Loucy (cell line): Measurements from ENCODE around the gene SERPING1.

ENCODE experiments used
- EZH2phosphoT487 ChIP-seq: fragments of 200-600 bp; IDR thresholded peaks from 2 replicates; pipeline ENCODE4 v1.6.1; 2018; ENCODE audit warnings: antibody characterized with exemption, mild to moderate bottlenecking, moderate library complexity, borderline replicate concordance
- TF ChIP-seq, protein P1 (sequence below): fragments of 200-600 bp; sonication (generic); conservative IDR thresholded peaks from 2 replicates; pipeline ENCODE4 v1.5.1; 2014; ENCODE audit warnings: mild to moderate bottlenecking, antibody characterized with exemption, low read length

DNA sequence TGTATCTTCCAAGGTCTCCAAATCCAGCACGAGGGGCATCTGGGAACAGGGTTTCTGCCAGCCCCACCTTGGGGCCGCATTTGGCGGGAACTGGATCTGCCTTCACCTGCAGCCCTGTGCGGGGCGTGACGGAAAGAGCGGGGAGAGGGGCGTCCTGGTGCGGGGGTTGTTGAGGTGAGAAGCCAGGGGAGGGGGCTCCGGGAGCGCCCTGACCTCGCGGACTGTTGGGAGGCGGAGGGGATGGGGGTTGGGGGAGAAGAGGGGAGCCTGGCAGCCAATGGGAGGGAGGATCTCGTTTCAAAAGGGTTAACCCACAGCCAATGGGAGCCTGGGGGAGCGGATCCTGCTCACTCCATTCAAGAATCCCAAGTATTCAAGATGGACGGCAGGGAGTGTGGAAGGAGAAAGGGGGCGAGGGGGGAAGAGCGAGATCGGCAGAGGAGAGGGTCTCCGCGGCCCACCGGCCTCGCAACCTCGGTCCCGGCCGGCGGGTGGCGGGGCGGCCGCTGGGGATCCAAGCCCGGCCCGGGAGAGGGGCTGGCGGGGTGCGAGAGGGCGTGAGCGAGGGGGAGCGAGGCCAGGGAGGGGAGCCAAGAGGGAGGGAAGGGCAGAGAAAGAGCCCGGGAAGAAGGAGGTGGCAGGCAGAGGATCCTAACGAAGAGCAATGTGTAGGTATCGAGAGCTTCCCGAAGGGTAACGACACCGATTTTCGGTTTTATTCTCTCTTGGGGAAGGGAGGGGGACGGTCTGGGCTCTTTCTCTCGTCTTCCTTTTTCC, 40.7 kb downstream of the SERPING1 start:
- TF ChIP-seq, protein P1, sequence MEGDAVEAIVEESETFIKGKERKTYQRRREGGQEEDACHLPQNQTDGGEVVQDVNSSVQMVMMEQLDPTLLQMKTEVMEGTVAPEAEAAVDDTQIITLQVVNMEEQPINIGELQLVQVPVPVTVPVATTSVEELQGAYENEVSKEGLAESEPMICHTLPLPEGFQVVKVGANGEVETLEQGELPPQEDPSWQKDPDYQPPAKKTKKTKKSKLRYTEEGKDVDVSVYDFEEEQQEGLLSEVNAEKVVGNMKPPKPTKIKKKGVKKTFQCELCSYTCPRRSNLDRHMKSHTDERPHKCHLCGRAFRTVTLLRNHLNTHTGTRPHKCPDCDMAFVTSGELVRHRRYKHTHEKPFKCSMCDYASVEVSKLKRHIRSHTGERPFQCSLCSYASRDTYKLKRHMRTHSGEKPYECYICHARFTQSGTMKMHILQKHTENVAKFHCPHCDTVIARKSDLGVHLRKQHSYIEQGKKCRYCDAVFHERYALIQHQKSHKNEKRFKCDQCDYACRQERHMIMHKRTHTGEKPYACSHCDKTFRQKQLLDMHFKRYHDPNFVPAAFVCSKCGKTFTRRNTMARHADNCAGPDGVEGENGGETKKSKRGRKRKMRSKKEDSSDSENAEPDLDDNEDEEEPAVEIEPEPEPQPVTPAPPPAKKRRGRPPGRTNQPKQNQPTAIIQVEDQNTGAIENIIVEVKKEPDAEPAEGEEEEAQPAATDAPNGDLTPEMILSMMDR: no peak
- TF ChIP-seq EZH2phosphoT487: no peak
